ENCODE data around the gene REM2. TPM values are rescaled to one million over a fixed set of nuclear protein-coding genes. Genes with fewer than 3 reads are reported as not detected.
"Not testable (repeated sequence)": the region's sequence is repeated elsewhere in the genome, so short reads cannot be mapped to it uniquely, and the experiment has no call there.

REM2 gene
- total RNA-seq, 1 experiment from 2014 or later: 0.47 TPM

DNA sequence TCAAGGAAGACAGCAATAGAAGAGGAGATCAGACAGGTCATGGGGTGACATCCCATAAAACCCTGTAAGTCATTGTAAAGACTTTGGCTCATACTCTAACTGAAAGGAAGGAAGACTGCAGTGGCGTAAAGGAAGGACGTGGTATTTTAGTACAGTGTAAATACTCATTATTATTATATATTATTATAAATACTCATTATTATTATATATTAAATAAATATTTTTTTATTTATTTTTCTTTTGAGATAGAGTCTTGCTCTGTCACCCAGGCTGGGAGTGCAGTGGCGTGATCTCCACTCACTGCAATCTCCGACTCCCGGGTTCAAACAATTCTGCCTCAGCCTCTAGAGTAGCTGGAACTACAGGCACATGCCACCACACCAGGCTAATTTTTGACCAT lies 26.6 kb upstream of the REM2 start:
- no peak for DNase-seq (ENCODE audit: low read depth, low spot score)
- ChIA-PET CTCF (interaction anchor here (1.2 kb wide), 1 partner anchor 49 kb away, joined by 3 read pairs; no protein-coding TSS in a partner anchor), POLR2A (interaction anchor here (1.1 kb wide), 1 partner anchor 205 kb away, joined by 3 read pairs; no protein-coding TSS in a partner anchor), RAD21 (ENCODE audit: low non-redundant PET in 1 of 2, low total read pairs in 2 of 2, uncharacterized antibody in 2 of 2, unreplicated experiment in 2 of 2) (no interaction called here)
- no peak overlapping the region for H3K9ac ChIP-seq (ENCODE audit: low read length)
- no peaks in the 10 kb centered on the region for H3K9me2 ChIP-seq (ENCODE audit: insufficient read depth)
- intact Hi-C loops (cut with micrococcal nuclease): no loop called here
- no peak overlapping the region for H2AFZ ChIP-seq (ENCODE audit: low read depth, low read length, poor library complexity, severe bottlenecking)
- H3K4me3 ChIP-seq (replicated peaks in 1 of 2; ENCODE audit: low read depth in 1 of 2, low read length in 2 of 2): no peak overlapping the region
- no peaks in the 10 kb centered on the region for H3K79me2 ChIP-seq (ENCODE audit: insufficient read depth, low read length)
- no peaks in the 10 kb centered on the region for H3K9me3 ChIP-seq (ENCODE audit: control insufficient read depth in 1 of 2, insufficient read depth in 1 of 2, low read depth in 1 of 2, low read length in 2 of 2)
- H3K36me3 ChIP-seq (ENCODE audit: control insufficient read depth in 1 of 2, insufficient read depth in 2 of 2, low read length in 2 of 2): no peaks in the 10 kb centered on the region
- H3K27me3 ChIP-seq (ENCODE audit: insufficient read depth, low read length): no peaks in the 10 kb centered on the region
- peaks cover 3 to 19% of the 10 kb centered on the region in 2 experiments; a peak in 2 of 4 replicates for H3K4me1 ChIP-seq (ENCODE audit: control insufficient read depth in 1 of 2, insufficient read depth in 2 of 2, low read length in 2 of 2)
- ATAC-seq: no peak
- H3K4me2 ChIP-seq (ENCODE audit: low read length): no peak overlapping the region
- no peak for TF ChIP-seq EZH2 (IDR thresholded peaks at IDR 0.05)
- TF ChIP-seq SRF (IDR thresholded peaks at IDR 0.05; ENCODE audit: low read depth): no peak
- TF ChIP-seq FOSL1 (IDR thresholded peaks at IDR 0.05; ENCODE audit: low read depth): no peak
- TF ChIP-seq SP1 (IDR thresholded peaks at IDR 0.05; ENCODE audit: low read depth): no peak
- no peak for TF ChIP-seq ELF1 (IDR thresholded peaks at IDR 0.05; ENCODE audit: borderline replicate concordance, low read depth)
- no peak for TF ChIP-seq RAD21 (IDR thresholded peaks at IDR 0.05; ENCODE audit: low read depth)
- no peaks in the 10 kb centered on the region for H4K20me1 ChIP-seq (ENCODE audit: insufficient read depth)
- BruUV-seq (replicated peaks): no TSS peak
- H3K27ac ChIP-seq (ENCODE audit: low read depth, low read length): no peak overlapping the region

DNA sequence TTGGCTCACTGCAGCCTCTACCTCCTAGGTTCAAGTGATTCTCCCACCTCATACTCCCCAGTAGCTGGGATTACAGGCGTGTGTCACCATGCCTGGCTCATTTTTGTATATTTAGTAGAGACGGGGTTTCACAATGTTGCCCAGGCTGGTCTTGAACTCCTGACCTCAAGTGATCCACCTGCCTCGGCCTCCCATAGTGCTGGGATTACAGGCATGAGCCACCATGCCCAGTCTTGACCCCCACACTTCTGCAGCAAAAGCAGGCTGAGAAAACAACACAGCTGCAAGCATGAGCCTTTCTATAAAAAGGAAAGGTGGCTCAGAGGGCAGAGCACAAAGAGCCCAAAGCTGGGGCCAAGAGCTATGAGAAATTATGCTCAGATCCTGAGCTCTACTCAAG lies 22.6 kb upstream of the REM2 start:
- POLR2A ChIA-PET: interaction anchor here (1.3 kb wide), 1 partner anchor 11 kb away, joined by 3 read pairs; the partner anchor contains the start of gene LRP10

More for the DNA sequence above, 22.6 kb upstream of the REM2 start:
- H3K9me3 ChIP-seq (ENCODE audit: control insufficient read depth in 1 of 2, insufficient read depth in 1 of 2, low read depth in 1 of 2, low read length in 2 of 2); H3K9me2 ChIP-seq (ENCODE audit: insufficient read depth); ATAC-seq; H3K36me3 ChIP-seq (ENCODE audit: control insufficient read depth in 1 of 2, insufficient read depth in 2 of 2, low read length in 2 of 2); H3K27ac ChIP-seq (ENCODE audit: low read depth, low read length); H3K27me3 ChIP-seq (ENCODE audit: insufficient read depth, low read length); H3K9ac ChIP-seq (ENCODE audit: low read length); intact Hi-C loops (cut with micrococcal nuclease); CTCF ChIA-PET; DNase-seq (ENCODE audit: low read depth, low spot score); H3K4me3 ChIP-seq (replicated peaks in 1 of 2; ENCODE audit: low read depth in 1 of 2, low read length in 2 of 2); H3K4me1 ChIP-seq (ENCODE audit: control insufficient read depth in 1 of 2, insufficient read depth in 2 of 2, low read length in 2 of 2); BruUV-seq (replicated peaks); H3K79me2 ChIP-seq (ENCODE audit: insufficient read depth, low read length); H2AFZ ChIP-seq (ENCODE audit: low read depth, low read length, poor library complexity, severe bottlenecking); RAD21 ChIA-PET (ENCODE audit: low non-redundant PET in 1 of 2, low total read pairs in 2 of 2, uncharacterized antibody in 2 of 2, unreplicated experiment in 2 of 2); H3K4me2 ChIP-seq (ENCODE audit: low read length); H4K20me1 ChIP-seq (ENCODE audit: insufficient read depth): not testable (repeated sequence)

All from HCT116 (cell line).